Neural cell (in vitro differentiated cells): ENCODE results near the gene PCED1B. TPM values are rescaled to one million over a fixed set of nuclear protein-coding genes. Genes with fewer than 3 reads are reported as not detected.

Experiments
- H2AFZ ChIP-seq: fragments of 200-600, 300-800 bp; sonication (generic), shearing (Covaris generic); 2 replicates; pipeline ENCODE4 v1.6.0; 2014; ENCODE audit warnings: low read depth, mild to moderate bottlenecking, antibody characterized with exemption, low read length, moderate library complexity
- H3F3A ChIP-seq: fragments of 200-600 bp; shearing (Covaris generic); 2 replicates; pipeline ENCODE4 v1.6.1; 2016; ENCODE audit warnings: mild to moderate bottlenecking, moderate library complexity, mixed read lengths, antibody characterized with exemption, low read length; ENCODE audit not compliant: insufficient read depth, poor library complexity, severe bottlenecking
- H3K27ac ChIP-seq: fragments of 200-600, 300-800 bp; sonication (generic), shearing (Covaris generic); 2 replicates; pipeline ENCODE4 v1.5.1; 2014; ENCODE audit warnings: mild to moderate bottlenecking, low read length, moderate library complexity
- H3K27me3 ChIP-seq: fragments of 300-800, 200-600 bp; sonication (generic), shearing (Covaris generic); 2 replicates; pipeline ENCODE4 v1.6.0; 2014; ENCODE audit warnings: mild to moderate bottlenecking, low read depth, low read length, moderate library complexity; ENCODE audit not compliant: insufficient read depth
- H3K36me3 ChIP-seq: fragments of 300-800, 200-600 bp; sonication (generic), shearing (Covaris generic); 2 replicates; pipeline ENCODE4 v1.5.1; 2014; ENCODE audit warnings: mild to moderate bottlenecking, antibody characterized with exemption, low read length, moderate library complexity; ENCODE audit not compliant: insufficient read depth
- H3K4me2 ChIP-seq: fragments of 300-800, 200-600 bp; sonication (generic), shearing (Covaris generic); 2 replicates; pipeline ENCODE4 v1.6.0; 2014; ENCODE audit warnings: mild to moderate bottlenecking, low read length
- H3K4me3 ChIP-seq: fragments of 300-800, 200-600 bp; sonication (generic), shearing (Covaris generic); 2 replicates; pipeline ENCODE4 v1.5.1; 2014; ENCODE audit warnings: mild to moderate bottlenecking, low read length, moderate library complexity
- H3K79me2 ChIP-seq: fragments of 200-600 bp; shearing (Covaris generic); replicated peaks from 2 replicates; pipeline ENCODE4 v1.6.0; 2014; ENCODE audit warnings: mild to moderate bottlenecking, low read length, moderate library complexity; ENCODE audit not compliant: insufficient read depth
- H3K9ac ChIP-seq: fragments of 300-800, 200-600 bp; sonication (generic), shearing (Covaris generic); 2 replicates; pipeline ENCODE4 v1.6.1; 2016; ENCODE audit warnings: mild to moderate bottlenecking, low read length, mixed read lengths
- H3K9me2 ChIP-seq: fragments of 200-600 bp; shearing (Covaris generic); 2 replicates; pipeline ENCODE4 v1.6.1; 2016; ENCODE audit warnings: mild to moderate bottlenecking, low read length, mixed read lengths; ENCODE audit not compliant: insufficient read depth
- H3K9me3 ChIP-seq: fragments of 200-600, 300-800 bp; sonication (generic), shearing (Covaris generic); 2 replicates; pipeline ENCODE4 v1.6.1; 2016; ENCODE audit warnings: mild to moderate bottlenecking, mixed run types, low read length, moderate library complexity, mixed read lengths
- H4K20me1 ChIP-seq: fragments of 200-600 bp; shearing (Covaris generic); 2 replicates; pipeline ENCODE4 v1.6.1; 2016; ENCODE audit warnings: mild to moderate bottlenecking, mixed run types; ENCODE audit not compliant: insufficient read depth
- EP300 ChIP-seq: fragments of 450-650 bp; conservative IDR thresholded peaks from 2 replicates; pipeline ENCODE4 v1.6.1; 2014; ENCODE audit warnings: antibody characterized with exemption, mild to moderate bottlenecking, moderate library complexity; ENCODE audit not compliant: poor library complexity, severe bottlenecking
- EZH2 ChIP-seq: fragments of 200-600, 300-800 bp; shearing (Covaris generic), sonication (generic); IDR thresholded peaks from 2 replicates; pipeline ENCODE4 v1.6.1; 2014; ENCODE audit warnings: antibody characterized with exemption, low read length, borderline replicate concordance, mild to moderate bottlenecking; ENCODE audit not compliant: insufficient read depth, poor library complexity, severe bottlenecking
- MXI1 ChIP-seq: fragments of 450-650 bp; conservative IDR thresholded peaks from 2 replicates; pipeline ENCODE4 v1.6.1; 2014; ENCODE audit warnings: antibody characterized with exemption, mild to moderate bottlenecking; ENCODE audit not compliant: poor library complexity, severe bottlenecking
- POLR2AphosphoS5 ChIP-seq: IDR thresholded peaks from 2 replicates; pipeline ENCODE4 v1.6.1; 2012
- RAD21 ChIP-seq: fragments of 450-650 bp; conservative IDR thresholded peaks from 2 replicates; pipeline ENCODE4 v1.6.1; 2014; ENCODE audit warnings: antibody characterized with exemption, mild to moderate bottlenecking, moderate library complexity
- SMC3 ChIP-seq: fragments of 450-650 bp; conservative IDR thresholded peaks from 2 replicates; pipeline ENCODE4 v1.6.1; 2014; ENCODE audit warnings: antibody characterized with exemption, mild to moderate bottlenecking, moderate library complexity; ENCODE audit not compliant: poor library complexity
- TAF1 ChIP-seq: IDR thresholded peaks from 2 replicates; pipeline ENCODE4 v1.6.1; 2012; ENCODE audit warnings: low read depth
- polyA plus RNA-seq: library from polyadenylated mRNA; depleted of rRNA; stranded (reverse); fragments of >200 nt; gene quantifications from 2 replicates; pipeline ENCODE4 v1.2.3, GENCODE V29; 2014
- TF ChIP-seq, protein P1 (sequence below): fragments of 450-650 bp; IDR thresholded peaks from 2 replicates; pipeline ENCODE4 v1.5.1; 2014; ENCODE audit warnings: antibody characterized with exemption, mild to moderate bottlenecking, moderate library complexity; ENCODE audit not compliant: poor library complexity, severe bottlenecking
- TF ChIP-seq, protein P2 (sequence below): IDR thresholded peaks from 2 replicates; pipeline ENCODE4 v1.6.1; 2012; ENCODE audit warnings: borderline replicate concordance

PCED1B gene
- polyA plus RNA-seq, 1 donor from 2014 or later = not detected

DNA sequence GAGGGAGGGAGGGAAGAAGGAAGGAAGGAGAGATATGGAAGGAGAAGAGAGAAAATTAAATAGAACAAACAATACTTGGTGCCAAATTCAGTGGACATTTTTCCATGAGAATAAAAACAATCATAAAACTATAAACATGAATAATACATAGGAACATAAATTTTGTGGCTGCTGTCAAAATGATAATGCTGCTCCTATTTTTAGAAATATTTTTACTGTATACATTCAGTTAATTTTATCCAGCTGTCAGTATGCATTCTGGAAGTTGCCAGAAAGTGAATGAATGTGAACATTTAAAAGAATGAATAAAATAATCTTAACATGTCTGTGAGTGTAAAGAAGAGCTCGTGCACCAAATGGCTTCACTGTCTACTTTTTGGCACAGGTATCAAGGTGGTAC, 13.9 kb upstream of the PCED1B start:
- Histone ChIP-seq H3K27ac (no peak overlapping the region), H3F3A (no peaks in the 10 kb centered on the region), H3K9ac (no peak overlapping the region), H3K27me3 (no peaks in the 10 kb centered on the region), H3K79me2 (no peaks in the 10 kb centered on the region), H3K9me3 (no peaks in the 10 kb centered on the region), H4K20me1 (no peaks in the 10 kb centered on the region), H3K4me2 (no peak overlapping the region), H3K9me2 (no peaks in the 10 kb centered on the region), H3K36me3 (no peaks in the 10 kb centered on the region), H2AFZ (no peak overlapping the region), H3K4me3 (no peak overlapping the region)
- TF ChIP-seq EZH2 = no peak
- TF ChIP-seq, protein P1, sequence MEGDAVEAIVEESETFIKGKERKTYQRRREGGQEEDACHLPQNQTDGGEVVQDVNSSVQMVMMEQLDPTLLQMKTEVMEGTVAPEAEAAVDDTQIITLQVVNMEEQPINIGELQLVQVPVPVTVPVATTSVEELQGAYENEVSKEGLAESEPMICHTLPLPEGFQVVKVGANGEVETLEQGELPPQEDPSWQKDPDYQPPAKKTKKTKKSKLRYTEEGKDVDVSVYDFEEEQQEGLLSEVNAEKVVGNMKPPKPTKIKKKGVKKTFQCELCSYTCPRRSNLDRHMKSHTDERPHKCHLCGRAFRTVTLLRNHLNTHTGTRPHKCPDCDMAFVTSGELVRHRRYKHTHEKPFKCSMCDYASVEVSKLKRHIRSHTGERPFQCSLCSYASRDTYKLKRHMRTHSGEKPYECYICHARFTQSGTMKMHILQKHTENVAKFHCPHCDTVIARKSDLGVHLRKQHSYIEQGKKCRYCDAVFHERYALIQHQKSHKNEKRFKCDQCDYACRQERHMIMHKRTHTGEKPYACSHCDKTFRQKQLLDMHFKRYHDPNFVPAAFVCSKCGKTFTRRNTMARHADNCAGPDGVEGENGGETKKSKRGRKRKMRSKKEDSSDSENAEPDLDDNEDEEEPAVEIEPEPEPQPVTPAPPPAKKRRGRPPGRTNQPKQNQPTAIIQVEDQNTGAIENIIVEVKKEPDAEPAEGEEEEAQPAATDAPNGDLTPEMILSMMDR = no peak
- no peak for TF ChIP-seq TAF1
- TF ChIP-seq RAD21 = no peak
- no peak for TF ChIP-seq EP300
- TF ChIP-seq MXI1 = no peak
- TF ChIP-seq, protein P2, sequence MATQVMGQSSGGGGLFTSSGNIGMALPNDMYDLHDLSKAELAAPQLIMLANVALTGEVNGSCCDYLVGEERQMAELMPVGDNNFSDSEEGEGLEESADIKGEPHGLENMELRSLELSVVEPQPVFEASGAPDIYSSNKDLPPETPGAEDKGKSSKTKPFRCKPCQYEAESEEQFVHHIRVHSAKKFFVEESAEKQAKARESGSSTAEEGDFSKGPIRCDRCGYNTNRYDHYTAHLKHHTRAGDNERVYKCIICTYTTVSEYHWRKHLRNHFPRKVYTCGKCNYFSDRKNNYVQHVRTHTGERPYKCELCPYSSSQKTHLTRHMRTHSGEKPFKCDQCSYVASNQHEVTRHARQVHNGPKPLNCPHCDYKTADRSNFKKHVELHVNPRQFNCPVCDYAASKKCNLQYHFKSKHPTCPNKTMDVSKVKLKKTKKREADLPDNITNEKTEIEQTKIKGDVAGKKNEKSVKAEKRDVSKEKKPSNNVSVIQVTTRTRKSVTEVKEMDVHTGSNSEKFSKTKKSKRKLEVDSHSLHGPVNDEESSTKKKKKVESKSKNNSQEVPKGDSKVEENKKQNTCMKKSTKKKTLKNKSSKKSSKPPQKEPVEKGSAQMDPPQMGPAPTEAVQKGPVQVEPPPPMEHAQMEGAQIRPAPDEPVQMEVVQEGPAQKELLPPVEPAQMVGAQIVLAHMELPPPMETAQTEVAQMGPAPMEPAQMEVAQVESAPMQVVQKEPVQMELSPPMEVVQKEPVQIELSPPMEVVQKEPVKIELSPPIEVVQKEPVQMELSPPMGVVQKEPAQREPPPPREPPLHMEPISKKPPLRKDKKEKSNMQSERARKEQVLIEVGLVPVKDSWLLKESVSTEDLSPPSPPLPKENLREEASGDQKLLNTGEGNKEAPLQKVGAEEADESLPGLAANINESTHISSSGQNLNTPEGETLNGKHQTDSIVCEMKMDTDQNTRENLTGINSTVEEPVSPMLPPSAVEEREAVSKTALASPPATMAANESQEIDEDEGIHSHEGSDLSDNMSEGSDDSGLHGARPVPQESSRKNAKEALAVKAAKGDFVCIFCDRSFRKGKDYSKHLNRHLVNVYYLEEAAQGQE = no peak
- TF ChIP-seq SMC3 = no peak
- TF ChIP-seq POLR2AphosphoS5 = no peak

DNA sequence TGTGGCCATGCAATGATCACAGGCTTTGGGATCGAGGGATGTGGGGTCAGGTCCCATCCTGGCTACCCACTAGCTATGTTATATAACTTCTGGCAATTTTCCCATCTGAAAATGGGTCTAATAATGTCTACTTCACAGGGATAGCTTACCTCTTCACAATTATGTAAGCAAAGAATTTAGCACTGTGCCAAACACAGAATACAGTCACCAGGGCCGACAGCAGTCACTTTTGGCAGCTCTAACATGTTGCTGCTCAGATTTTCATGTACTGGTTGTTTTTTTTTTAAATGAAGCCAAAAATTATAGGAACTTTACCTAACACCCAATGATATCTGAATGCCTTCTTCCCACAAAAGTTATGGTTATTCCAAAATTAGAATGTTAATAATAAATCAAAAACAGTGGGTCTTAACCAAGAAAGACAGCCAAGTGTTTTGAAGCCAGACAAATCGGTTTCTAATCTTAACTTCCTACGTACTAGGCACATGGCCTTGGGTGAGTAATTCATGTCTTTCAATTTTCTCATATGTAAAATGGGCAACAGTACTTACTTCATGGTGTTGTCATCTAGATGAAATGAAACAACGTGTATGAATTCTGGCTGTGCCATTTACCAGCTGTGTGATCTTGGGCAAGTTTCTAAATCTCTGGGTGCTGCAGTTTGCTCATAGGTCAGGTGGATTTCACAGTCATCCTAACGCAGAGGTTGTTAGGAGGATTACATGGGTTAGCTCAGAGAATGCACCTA, 13.0 kb upstream of the PCED1B start:
- no peak overlapping the region for H3K27ac ChIP-seq

More for the DNA sequence above, 13.0 kb upstream of the PCED1B start:
- Histone ChIP-seq H3K9ac (no peak overlapping the region), H3K27me3 (no peaks in the 10 kb centered on the region), H3K4me2 (no peak overlapping the region), H3K9me3 (no peaks in the 10 kb centered on the region), H3F3A (no peaks in the 10 kb centered on the region), H3K79me2 (no peaks in the 10 kb centered on the region), H3K4me3 (no peak overlapping the region), H3K36me3 (no peaks in the 10 kb centered on the region), H3K9me2 (no peaks in the 10 kb centered on the region), H2AFZ (no peak overlapping the region), H4K20me1 (no peaks in the 10 kb centered on the region)
- no peak for TF ChIP-seq EP300
- TF ChIP-seq, protein P2 = no peak
- no peak for TF ChIP-seq POLR2AphosphoS5
- no peak for TF ChIP-seq MXI1
- TF ChIP-seq TAF1 = no peak
- TF ChIP-seq, protein P1 = no peak
- TF ChIP-seq SMC3 = no peak
- TF ChIP-seq RAD21 = no peak
- no peak for TF ChIP-seq EZH2
